Measurements from ENCODE around the gene COL4A4. TPM values are rescaled to one million over a fixed set of nuclear protein-coding genes. Genes with fewer than 3 reads are reported as not detected.

Gene COL4A4
- under 1 TPM; 0.10 to 0.35 TPM for total RNA-seq

- peak; percentile 24 for DNase-seq
- ChIA-PET CTCF (no interaction called here), POLR2A (no interaction called here)
- H3K27me3 Mint-ChIP-seq: peaks cover 68% of the 10 kb centered on the region
- peak within 1 kb of the TSS; percentile 58 for H3K4me3 Mint-ChIP-seq
- H3K36me3 Mint-ChIP-seq (ENCODE audit: low read depth): no peaks in the 10 kb centered on the region
- peaks cover 11% of the 10 kb centered on the region for H3K4me1 Mint-ChIP-seq
- H3K9me3 Mint-ChIP-seq: no peaks in the 10 kb centered on the region
- H3K27ac Mint-ChIP-seq: no peak within 1 kb of the TSS
Observed at GRCh38 chr2:227163998-227164762, at the start of gene COL4A4, which contains the start of gene COL4A3. Gene COL4A4 (minus strand): TSS chr2:227164205. CDS start chr2:227147483, 16,722 bp downstream. Gene COL4A3 (plus strand): TSS chr2:227164624. CDS start chr2:227164727, 103 bp downstream.

DNA sequence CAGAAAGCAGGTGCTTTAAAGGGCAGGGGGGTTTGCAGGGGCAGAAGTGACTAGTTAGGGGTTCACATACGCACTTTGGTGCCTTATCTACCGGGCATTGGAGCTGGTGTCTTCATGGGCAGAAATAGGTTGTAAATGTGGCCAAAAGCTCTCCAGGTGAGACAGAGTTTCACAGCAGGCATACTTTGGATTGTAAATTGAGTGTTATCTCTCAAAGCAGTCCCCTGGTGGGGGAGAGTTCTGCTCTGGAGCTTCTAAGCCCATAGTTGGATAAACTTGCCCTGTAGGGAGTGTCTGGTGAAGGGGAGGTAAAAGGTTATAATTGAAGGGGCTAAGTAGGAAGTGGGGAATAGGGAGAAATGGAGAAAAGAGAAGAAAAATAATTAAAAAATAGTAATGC lies 43.6 kb upstream of the COL4A4 start:
- no peaks in the 10 kb centered on the region for H3K4me1 Mint-ChIP-seq
- ChIA-PET POLR2A (no interaction called here), CTCF (no interaction called here)
- no peak for DNase-seq
- no peaks in the 10 kb centered on the region for H3K36me3 Mint-ChIP-seq (ENCODE audit: low read depth)
- no peaks in the 10 kb centered on the region for H3K9me3 Mint-ChIP-seq
- H3K4me3 Mint-ChIP-seq: no peak overlapping the region
- H3K27ac Mint-ChIP-seq: no peak overlapping the region
- H3K27me3 Mint-ChIP-seq: no peaks in the 10 kb centered on the region

DNA sequence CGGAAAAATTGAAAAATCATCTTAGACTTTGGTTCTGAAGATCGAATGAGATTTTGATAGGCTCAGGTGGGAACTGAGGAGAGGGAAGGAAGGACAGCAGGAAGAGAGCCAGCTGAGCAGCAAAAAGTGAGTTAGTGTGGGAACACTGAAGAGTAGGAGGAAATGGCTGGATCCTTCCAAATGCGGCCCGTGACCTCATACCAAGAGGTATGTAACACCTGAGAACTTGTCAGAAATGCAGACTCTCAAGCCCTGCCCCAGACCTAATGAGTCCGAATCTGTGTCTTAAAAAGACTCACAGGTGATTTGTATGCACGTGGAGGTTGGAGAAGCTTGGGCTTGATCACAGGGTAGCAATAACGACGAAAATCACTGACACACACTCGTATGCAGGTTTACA lies 42.4 kb upstream of the COL4A4 start:
- no peaks in the 10 kb centered on the region for H3K27me3 Mint-ChIP-seq
- POLR2A ChIA-PET: no interaction called here

DNA sequence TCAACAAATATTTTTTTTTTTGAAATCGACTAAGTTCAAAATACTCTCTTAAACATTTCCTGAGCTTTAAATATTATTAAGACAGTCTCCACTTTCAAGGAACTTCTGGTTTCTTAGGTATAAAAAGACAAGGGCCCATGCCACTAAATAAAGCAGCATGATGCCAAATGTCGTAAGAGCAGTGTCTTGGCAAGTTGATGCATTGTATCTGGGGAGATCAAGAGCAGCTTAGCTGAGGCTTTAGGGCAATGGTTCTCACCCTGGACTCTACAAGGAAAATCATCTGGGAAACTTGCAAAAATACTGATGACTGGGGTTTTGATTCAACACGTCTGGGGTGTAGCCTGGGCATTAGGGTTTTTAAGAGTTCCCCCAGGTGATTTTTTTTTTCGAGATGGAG lies 41.7 kb upstream of the COL4A4 start:
- Mint-ChIP-seq H3K9me3 (no peaks in the 10 kb centered on the region), H3K27ac (no peak overlapping the region), H3K4me3 (no peak overlapping the region), H3K4me1 (no peaks in the 10 kb centered on the region), H3K36me3 (ENCODE audit: low read depth) (no peaks in the 10 kb centered on the region), H3K27me3 (no peaks in the 10 kb centered on the region)
- POLR2A ChIA-PET: no interaction called here
- CTCF ChIA-PET: interaction anchor here (2.8 kb wide), 1 partner anchor 33 kb away, joined by 8 read pairs; no protein-coding TSS in a partner anchor
- DNase-seq: no peak

More for the DNA sequence above, 42.4 kb upstream of the COL4A4 start:
- no peaks in the 10 kb centered on the region for H3K4me1 Mint-ChIP-seq
- CTCF ChIA-PET: interaction anchor here (2.8 kb wide), 1 partner anchor 32 kb away, joined by 8 read pairs; no protein-coding TSS in a partner anchor
- H3K36me3 Mint-ChIP-seq (ENCODE audit: low read depth): no peaks in the 10 kb centered on the region
- no peak overlapping the region for H3K4me3 Mint-ChIP-seq
- H3K27ac Mint-ChIP-seq: no peak overlapping the region
- DNase-seq: no peak
- no peaks in the 10 kb centered on the region for H3K9me3 Mint-ChIP-seq

GRCh38 chr2:227204452-227204851 lies 40.4 kb upstream of the COL4A4 start:
- Mint-ChIP-seq H3K9me3 (no peaks in the 10 kb centered on the region), H3K27me3 (no peaks in the 10 kb centered on the region), H3K27ac (no peak overlapping the region), H3K4me1 (no peaks in the 10 kb centered on the region), H3K36me3 (ENCODE audit: low read depth) (no peaks in the 10 kb centered on the region), H3K4me3 (no peak overlapping the region)
- DNase-seq: no peak
- CTCF ChIA-PET: interaction anchor here (2.8 kb wide), 1 partner anchor 34 kb away, joined by 8 read pairs; no protein-coding TSS in a partner anchor
- POLR2A ChIA-PET: no interaction called here

DNA sequence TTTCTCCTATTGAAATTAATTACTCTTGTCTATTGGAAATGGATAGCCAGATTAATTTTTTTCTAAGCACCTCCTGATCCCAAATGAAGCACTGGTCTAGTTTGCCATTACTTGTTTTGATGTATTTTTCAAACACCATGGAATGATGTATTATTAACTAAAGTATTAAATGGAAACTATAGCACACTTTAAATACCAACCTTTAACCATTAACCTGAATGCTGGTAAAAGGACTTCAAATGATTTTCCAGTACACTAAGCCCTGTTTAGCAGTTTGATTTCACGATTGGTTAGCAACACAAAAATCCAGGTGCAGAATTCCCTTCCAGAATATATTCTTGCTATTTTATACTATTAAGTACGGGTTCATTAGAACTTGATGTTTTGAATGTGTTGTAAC lies 37.8 kb upstream of the COL4A4 start:
- no peaks in the 10 kb centered on the region for H3K4me1 Mint-ChIP-seq
- no peaks in the 10 kb centered on the region for H3K27me3 Mint-ChIP-seq
- CTCF ChIA-PET: no interaction called here

DNA sequence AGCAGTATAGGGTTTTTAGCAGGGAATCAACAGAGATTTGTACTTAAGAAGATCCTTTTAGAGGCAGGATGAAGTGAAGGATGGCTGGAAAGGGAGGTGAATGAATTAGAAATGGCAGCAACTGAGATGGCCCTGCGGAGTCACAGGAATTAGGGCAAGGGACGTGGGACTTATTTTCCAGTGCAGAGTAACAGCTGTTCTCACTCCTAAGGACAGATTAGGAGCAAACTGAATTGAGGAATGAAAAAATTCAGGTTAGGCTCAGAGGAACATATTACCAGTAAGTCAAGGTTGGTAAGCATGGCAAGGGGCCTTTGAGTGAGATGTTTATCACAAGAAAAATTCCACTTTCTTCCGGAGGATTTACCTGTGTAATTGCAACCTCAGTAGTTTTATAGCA lies 34.9 kb upstream of the COL4A4 start:
- DNase-seq: no peak
- ChIA-PET POLR2A (no interaction called here), CTCF (no interaction called here)
- H3K4me1 Mint-ChIP-seq: no peaks in the 10 kb centered on the region
- no peak overlapping the region for H3K27ac Mint-ChIP-seq
- H3K9me3 Mint-ChIP-seq: no peaks in the 10 kb centered on the region
- no peak overlapping the region for H3K4me3 Mint-ChIP-seq
- H3K27me3 Mint-ChIP-seq: no peaks in the 10 kb centered on the region
- no peaks in the 10 kb centered on the region for H3K36me3 Mint-ChIP-seq (ENCODE audit: low read depth)

More for the DNA sequence above, 37.8 kb upstream of the COL4A4 start:
- Mint-ChIP-seq H3K36me3 (ENCODE audit: low read depth) (no peaks in the 10 kb centered on the region), H3K27ac (no peak overlapping the region), H3K4me3 (no peak overlapping the region), H3K9me3 (no peaks in the 10 kb centered on the region)
- POLR2A ChIA-PET: no interaction called here
- no peak for DNase-seq

DNA sequence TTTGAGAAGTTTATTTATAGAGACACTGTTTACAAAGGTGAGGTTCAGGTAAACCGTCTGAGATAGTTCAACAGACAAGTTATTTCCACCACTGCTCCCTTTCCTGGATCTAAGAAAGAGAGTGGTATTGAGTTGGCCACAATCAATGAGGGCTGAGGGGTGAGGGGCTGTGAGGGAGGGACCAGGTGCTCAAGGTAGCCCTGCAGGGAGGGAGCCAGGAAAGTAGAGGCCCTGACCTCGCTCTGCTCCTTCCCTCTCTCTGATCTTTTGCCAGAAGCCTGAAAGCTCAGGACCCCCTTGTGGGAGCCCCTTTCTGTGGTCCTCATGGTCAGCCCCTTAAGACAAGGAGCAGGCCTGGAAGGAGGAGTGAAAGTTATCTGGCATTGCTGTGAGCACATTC lies 30.2 kb upstream of the COL4A4 start:
- DNase-seq: no peak
- Mint-ChIP-seq H3K27ac (no peak overlapping the region), H3K36me3 (ENCODE audit: low read depth) (no peaks in the 10 kb centered on the region), H3K4me3 (no peak overlapping the region), H3K9me3 (no peaks in the 10 kb centered on the region), H3K27me3 (peaks cover 6% of the 10 kb centered on the region), H3K4me1 (no peaks in the 10 kb centered on the region)
- ChIA-PET POLR2A (no interaction called here), CTCF (no interaction called here)

DNA sequence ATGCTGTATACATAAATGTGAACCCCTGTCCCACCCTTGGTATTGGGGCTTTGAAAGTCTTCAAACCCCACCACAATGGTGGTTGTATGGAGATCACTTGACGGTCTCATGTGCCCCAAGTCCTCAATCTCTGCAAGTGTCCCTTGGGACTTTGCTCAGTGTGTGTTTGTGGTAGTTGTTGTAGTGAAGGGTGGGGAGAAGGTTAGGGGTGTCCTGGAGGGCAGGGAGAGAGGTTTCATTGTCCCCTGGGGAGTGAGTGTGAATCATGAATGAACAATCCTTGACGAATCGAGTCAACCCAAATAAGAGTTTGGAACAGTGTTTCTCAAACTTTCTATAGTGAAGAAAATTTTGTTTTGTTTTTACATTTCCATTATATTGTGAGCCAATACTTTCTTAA lies 28.5 kb upstream of the COL4A4 start:
- CTCF ChIA-PET: no interaction called here
- no peaks in the 10 kb centered on the region for H3K9me3 Mint-ChIP-seq
- H3K4me1 Mint-ChIP-seq: no peaks in the 10 kb centered on the region
- POLR2A ChIA-PET: no interaction called here
- peaks cover 11% of the 10 kb centered on the region for H3K27me3 Mint-ChIP-seq
- no peaks in the 10 kb centered on the region for H3K36me3 Mint-ChIP-seq (ENCODE audit: low read depth)
- no peak overlapping the region for H3K4me3 Mint-ChIP-seq
- no peak overlapping the region for H3K27ac Mint-ChIP-seq
- no peak for DNase-seq

DNA sequence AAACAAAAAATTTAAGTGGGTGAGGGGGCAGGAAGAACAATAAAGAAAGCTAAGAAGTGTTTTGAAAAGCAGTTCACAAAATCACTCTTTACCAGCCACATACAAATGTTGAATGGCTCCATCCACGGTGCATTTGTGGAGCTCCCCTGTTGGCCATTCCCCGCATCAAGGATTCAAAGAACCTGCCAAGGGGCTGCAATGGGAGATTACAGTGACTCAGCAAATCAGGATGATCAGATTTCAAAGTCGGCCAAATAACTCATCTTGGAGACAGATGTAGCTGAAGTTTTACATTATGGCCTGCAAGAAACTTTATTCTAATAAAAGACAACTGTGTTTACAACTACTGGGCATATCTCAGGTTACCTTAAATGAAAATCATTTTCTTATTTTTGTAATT lies 27.4 kb upstream of the COL4A4 start:
- Mint-ChIP-seq H3K4me3 (no peak overlapping the region), H3K36me3 (ENCODE audit: low read depth) (no peaks in the 10 kb centered on the region), H3K9me3 (no peaks in the 10 kb centered on the region), H3K27me3 (peaks cover 18% of the 10 kb centered on the region), H3K27ac (no peak overlapping the region), H3K4me1 (no peaks in the 10 kb centered on the region)
- ChIA-PET CTCF (no interaction called here), POLR2A (no interaction called here)
- DNase-seq: no peak

DNA sequence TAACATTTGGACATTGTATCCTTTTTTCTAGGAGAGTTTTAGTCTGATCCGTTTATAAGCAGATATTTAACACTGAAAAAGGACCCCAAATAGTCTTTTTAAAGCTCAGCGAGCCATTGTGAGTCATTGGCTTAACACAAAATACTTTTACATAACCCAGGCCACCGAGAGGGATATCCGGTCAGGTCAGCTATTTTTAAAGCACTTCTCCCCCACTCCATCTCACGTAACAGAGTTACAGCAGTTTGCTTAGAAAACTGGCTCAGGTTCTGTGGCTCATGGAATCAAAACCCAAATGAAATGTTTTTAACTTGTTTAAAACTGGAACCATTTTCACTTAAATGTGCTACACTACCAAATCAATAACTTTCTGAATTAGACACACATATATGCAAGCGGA lies 24.3 kb upstream of the COL4A4 start:
- ChIA-PET CTCF (no interaction called here), POLR2A (no interaction called here)
- Mint-ChIP-seq H3K4me1 (no peaks in the 10 kb centered on the region), H3K27me3 (peaks cover 20% of the 10 kb centered on the region), H3K4me3 (no peak overlapping the region), H3K36me3 (ENCODE audit: low read depth) (no peaks in the 10 kb centered on the region), H3K9me3 (no peaks in the 10 kb centered on the region), H3K27ac (no peak overlapping the region)
- no peak for DNase-seq

DNA sequence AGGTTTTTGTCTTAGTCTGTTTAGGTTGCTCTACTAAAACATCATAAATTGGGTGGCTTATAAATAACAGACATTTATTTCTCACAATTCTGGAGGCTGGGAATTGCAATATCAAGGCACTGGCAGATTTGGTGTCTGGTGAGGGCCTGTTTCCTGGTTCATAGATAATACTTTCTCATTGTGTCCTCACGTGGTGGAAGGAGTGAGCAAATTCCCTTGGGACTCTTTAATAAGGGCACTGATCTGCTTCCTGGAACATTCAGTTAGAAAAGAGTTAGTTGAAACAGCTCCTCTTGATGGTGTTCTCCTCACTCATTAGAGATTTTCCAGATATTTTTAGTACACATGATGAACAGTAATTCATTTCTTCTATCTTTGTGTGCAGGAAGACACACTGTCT lies 22.7 kb upstream of the COL4A4 start:
- no peaks in the 10 kb centered on the region for H3K4me1 Mint-ChIP-seq
- H3K36me3 Mint-ChIP-seq (ENCODE audit: low read depth): no peaks in the 10 kb centered on the region
- DNase-seq: no peak
- H3K4me3 Mint-ChIP-seq: no peak overlapping the region
- no peaks in the 10 kb centered on the region for H3K9me3 Mint-ChIP-seq
- peaks cover 22% of the 10 kb centered on the region for H3K27me3 Mint-ChIP-seq
- no peak overlapping the region for H3K27ac Mint-ChIP-seq
- ChIA-PET CTCF (no interaction called here), POLR2A (no interaction called here)

GRCh38 chr2:227185615-227186232 lies 21.7 kb upstream of the COL4A4 start:
- ChIA-PET POLR2A (no interaction called here), CTCF (no interaction called here)
- no peaks in the 10 kb centered on the region for H3K4me1 Mint-ChIP-seq
- DNase-seq: no peak
- no peak overlapping the region for H3K4me3 Mint-ChIP-seq
- no peak overlapping the region for H3K27ac Mint-ChIP-seq
- H3K36me3 Mint-ChIP-seq (ENCODE audit: low read depth): no peaks in the 10 kb centered on the region
- no peaks in the 10 kb centered on the region for H3K9me3 Mint-ChIP-seq
- peaks cover 18% of the 10 kb centered on the region for H3K27me3 Mint-ChIP-seq

All from activated CD4-positive, alpha-beta memory T cell treated with anti-CD3 and anti-CD28 coated beads, Interleukin-2, amount 10 ng/mL, durations not matched to agents 7 days and 5 days (primary cell).